Endothelial cell of umbilical vein (primary cell): ENCODE data around the gene ATP6V1G2. TPM values are rescaled to one million over a fixed set of nuclear protein-coding genes. Genes with fewer than 3 reads are reported as not detected.

Experiments
- BruUV-seq: library from RNA; stranded (reverse); fragments of 400-500 nt; replicated peaks from 2 replicates; lab custom pipeline; 2021; lab: Mats Ljungman, UMichigan
- CTCF ChIA-PET: fragments of 300-600, 350-600 bp; sonication (Branson Sonifier 250); formaldehyde crosslinking; loops from one replicate; lab custom pipeline; 2021; ENCODE audit warnings: antibody characterized with exemption, inconsistent platforms; lab: Charles Lee
- POLR2A ChIA-PET: fragments of 300-600, 350-600 bp; sonication (Branson Sonifier 250); formaldehyde crosslinking; loops from one replicate; lab custom pipeline; 2021; ENCODE audit warnings: antibody characterized with exemption, inconsistent platforms; lab: Charles Lee
- DNase-seq: peaks from one replicate; pipeline ENCODE4 v3.0.0-alpha.2; 2011; ENCODE audit warnings: low read depth, low spot score
- FAIRE-seq: peaks from 2 replicates; lab custom pipeline; 2011; peaks lifted over from hg19 to GRCh38; lab: Jason Lieb, UNC
- H2AFZ ChIP-seq: 2 replicates; pipeline ENCODE4 v1.6.0; 2012; ENCODE audit warnings: low read depth, low read length, control low read depth, inconsistent platforms
- H3K27ac ChIP-seq: 2 replicates; pipeline ENCODE4 v1.5.1; 2011; ENCODE audit warnings: low read depth, mild to moderate bottlenecking, control low read depth, low read length, moderate library complexity; ENCODE audit not compliant: insufficient read depth
- H3K27me3 ChIP-seq, 2 experiments: 2 replicates each; pipeline versions ENCODE4 v1.6.0 to v1.6.1; 2011; ENCODE audit warnings: low read length in 2 of 2, mixed read lengths in 1 of 2; ENCODE audit not compliant: control insufficient read depth in 2 of 2, insufficient read depth in 2 of 2
- H3K36me3 ChIP-seq, 2 experiments: 2 replicates in 1 of 2; 3 replicates in 1 of 2; pipeline ENCODE4 v1.5.1; 2011; ENCODE audit warnings: low read length in 2 of 2, mild to moderate bottlenecking in 1 of 2, moderate library complexity in 1 of 2; ENCODE audit not compliant: control insufficient read depth in 2 of 2, insufficient read depth in 2 of 2; ENCODE audit errors: extremely low read depth in 1 of 2
- H3K4me1 ChIP-seq: 3 replicates; pipeline ENCODE4 v1.5.1; 2011; ENCODE audit warnings: mild to moderate bottlenecking, low read length; ENCODE audit not compliant: control insufficient read depth, insufficient read depth; ENCODE audit errors: extremely low read depth
- H3K4me2 ChIP-seq: 2 replicates; pipeline ENCODE4 v1.6.1; 2011; ENCODE audit warnings: low read length, control low read depth, mixed read lengths; ENCODE audit not compliant: insufficient read depth
- H3K4me3 ChIP-seq, 3 experiments: fragments of 200-600 bp in 1 of 3; sonication (generic), shearing (Covaris generic) in 1 of 3; replicated peaks in 1 of 3; 2 replicates each; pipeline ENCODE4 v1.5.1; 2011 to 2016; ENCODE audit warnings: control low read depth in 3 of 3, low read length in 3 of 3, mild to moderate bottlenecking in 2 of 3, inconsistent platforms in 1 of 3, low read depth in 1 of 3, moderate library complexity in 1 of 3; ENCODE audit not compliant: insufficient read depth in 1 of 3
- H3K79me2 ChIP-seq: 2 replicates; pipeline ENCODE4 v1.6.0; 2012; ENCODE audit warnings: low read length, inconsistent platforms; ENCODE audit not compliant: control insufficient read depth, insufficient read depth
- H3K9ac ChIP-seq: replicated peaks from 2 replicates; pipeline ENCODE3; 2011; ENCODE audit warnings: low read length, control low read depth; ENCODE audit not compliant: insufficient read depth; ENCODE audit errors: extremely low read depth
- H3K9me1 ChIP-seq: replicated peaks from 3 replicates; pipeline ENCODE4 v1.6.0; 2011; ENCODE audit warnings: mild to moderate bottlenecking, low read length; ENCODE audit not compliant: control insufficient read depth, insufficient read depth; ENCODE audit errors: extremely low read depth
- H3K9me3 ChIP-seq: replicated peaks from 2 replicates; pipeline ENCODE4 v1.5.1; 2012; ENCODE audit warnings: low read length, inconsistent platforms; ENCODE audit not compliant: control insufficient read depth, insufficient read depth
- H4K20me1 ChIP-seq: replicated peaks from 2 replicates; pipeline ENCODE3; 2011; ENCODE audit warnings: mild to moderate bottlenecking, low read length; ENCODE audit not compliant: control insufficient read depth, insufficient read depth; ENCODE audit errors: extremely low read depth
- CTCF ChIP-seq, 2 donors: IDR thresholded peaks; 1 replicate in 1 of 2; 2 replicates in 1 of 2; pipeline ENCODE4 v1.5.1; 2011; ENCODE audit warnings: low read length in 2 of 2, mild to moderate bottlenecking in 2 of 2, moderate library complexity in 2 of 2, control low read depth in 1 of 2, inconsistent platforms in 1 of 2, low read depth in 1 of 2; ENCODE audit not compliant: insufficient read depth in 1 of 2; ENCODE audit errors: extremely low read depth in 1 of 2
- EZH2 ChIP-seq: IDR thresholded peaks from 2 replicates; pipeline ENCODE4 v1.6.1; 2012; ENCODE audit warnings: borderline replicate concordance, low read depth, mild to moderate bottlenecking, moderate library complexity, low read length, inconsistent platforms; ENCODE audit not compliant: severe bottlenecking
- FOS ChIP-seq: IDR thresholded peaks from 2 replicates; pipeline ENCODE4 v1.6.1; 2011; ENCODE audit warnings: mild to moderate bottlenecking, low read length, moderate library complexity, borderline replicate concordance; ENCODE audit not compliant: insufficient read depth
- GATA2 ChIP-seq: IDR thresholded peaks from 2 replicates; pipeline ENCODE4 v1.7.0; 2011; ENCODE audit warnings: low read depth, mild to moderate bottlenecking, moderate library complexity, mixed read lengths, low read length; ENCODE audit not compliant: insufficient read length, insufficient read depth
- JUN ChIP-seq: IDR thresholded peaks from 2 replicates; pipeline ENCODE4 v1.6.1; 2011; ENCODE audit warnings: borderline replicate concordance, low read depth; ENCODE audit not compliant: insufficient read length, insufficient read depth
- MAX ChIP-seq: IDR thresholded peaks from 2 replicates; pipeline ENCODE4 v1.6.1; 2011; ENCODE audit not compliant: insufficient read depth, insufficient read length
- MYC ChIP-seq: IDR thresholded peaks from one replicate; pipeline ENCODE4 v1.6.1; 2011; ENCODE audit warnings: mild to moderate bottlenecking, low read depth, low read length
- POLR2A ChIP-seq: IDR thresholded peaks from 2 replicates; pipeline ENCODE4 v1.6.1; 2012; ENCODE audit warnings: low read depth, mild to moderate bottlenecking, control low read depth, low read length
- POLR2AphosphoS5 ChIP-seq: IDR thresholded peaks from 2 replicates; pipeline ENCODE4 v1.6.1; 2012; ENCODE audit warnings: low read depth, mild to moderate bottlenecking, control low read depth, low read length, moderate library complexity; ENCODE audit not compliant: insufficient read depth
- dilution Hi-C: fragments of 300-500 bp; cut with MboI; formaldehyde crosslinking; loops from one replicate; pipeline ENCODE4 v1.15.0; 2019; ENCODE audit warnings: low sequenced_read_pairs; ENCODE audit not compliant: extremely low pct_ligation_motif_present
- intact Hi-C: fragments of 100-400 bp; cut with micrococcal nuclease; formaldehyde crosslinking; loops from one replicate; pipeline ENCODE4 v1.10.0; 2022
- polyA plus RNA-seq, 4 experiments: library from polyadenylated mRNA; depleted of rRNA in 3 of 4; stranded (reverse) in 3 of 4; unstranded in 1 of 4; fragments of >200 nt; gene quantifications; 2 replicates each; pipeline versions ENCODE4 v1.2.1 to v1.2.3, GENCODE V29; 2011 to 2012; ENCODE audit warnings: missing spikeins in 1 of 4
- total RNA-seq: library from RNA; stranded (reverse); gene quantifications from 2 replicates; pipeline ENCODE4 v1.2.3, GENCODE V29; 2021

ATP6V1G2 gene
- total and polyA plus RNA-seq, 2 donors (not counting 3 experiments of a cell fraction or from before 2014, with no cell fraction given) = 0.70 to 0.84 TPM

- Histone ChIP-seq H3K27me3 (no peaks in the 10 kb centered on the region), H3K4me1 (peaks cover 69% of the 10 kb centered on the region), H3K4me3 (peak overlapping the region in 1 of 3 experiments; percentile 29), H2AFZ (no peak overlapping the region), H3K36me3 (peaks cover 2 to 10% of the 10 kb centered on the region in 2 experiments), H4K20me1 (no peaks in the 10 kb centered on the region), H3K79me2 (peaks cover 7% of the 10 kb centered on the region), H3K4me2 (peak overlapping the region; percentile 90), H3K9ac (peak overlapping the region; percentile 82), H3K27ac (peak overlapping the region; percentile 98), H3K9me3 (no peaks in the 10 kb centered on the region), H3K9me1 (no peaks in the 10 kb centered on the region)
- ChIA-PET CTCF (interaction anchor here (0.7 to 31.0 kb wide), 4 partner anchors 9 to 29 kb away, joined by 3 to 1517 read pairs (median 18); partner anchors contain the start of genes LST1, LTB, NCR3 and NFKBIL1), POLR2A (interaction anchor here (0.5 to 0.9 kb wide), 3 partner anchors 20 to 267 kb away, joined by 3 to 8 read pairs (median 5); partner anchors contain the start of gene HSPA1B)
- BruUV-seq = no TSS peak
- FAIRE-seq (peak; percentile 95), DNase-seq (peak; percentile 99)
- TF ChIP-seq JUN (peak; percentile 94), GATA2 (peak; percentile 95), CTCF (IDR thresholded peaks at IDR 0.05; ENCODE audit: extremely low read depth in 1 of 2, insufficient read depth in 1 of 2, low read depth in 1 of 2, low read length in 2 of 2) (no peak), POLR2A (peak; percentile 71), EZH2 (no peak), FOS (peak; percentile 97), POLR2AphosphoS5 (peak; percentile 97), MYC (peak; percentile 37), MAX (peak; percentile 34)
- intact Hi-C loops (loop anchor here (1.0 kb wide), 4 partner anchors 9 to 34 kb away; partner anchors contain the start of gene NFKBIL1), dilution Hi-C loops (no loop called here)
Measured at GRCh38 chr6:31559958-31560696, 13.7 kb upstream of the ATP6V1G2 start.
